GM11168 (cell line): ENCODE data around the gene NINJ2.

Experiments
- in situ Hi-C: fragments of 300-500 bp; cut with MboI; formaldehyde crosslinking; loops from one replicate; pipeline ENCODE4 v1.12.0; 2022; ENCODE audit warnings: low sequenced_read_pairs; ENCODE audit not compliant: unreplicated experiment

The NINJ2 gene

GRCh38 chr12:591167-592023, 71.8 kb downstream of the NINJ2 start:
- in situ Hi-C loops: no loop called here

- in situ Hi-C loops: no loop called here
These were observed 73.0 kb downstream of the NINJ2 start for GRCh38 chr12:590206-590750.

- in situ Hi-C loops: no loop called here
These were observed 74.6 kb downstream of the NINJ2 start for GRCh38 chr12:588646-589045.

- in situ Hi-C loops: no loop called here
These were observed 75.3 kb downstream of the NINJ2 start for GRCh38 chr12:588024-588322.

- in situ Hi-C loops: no loop called here
These were observed 75.9 kb downstream of the NINJ2 start for GRCh38 chr12:587132-588023.

GRCh38 chr12:586318-587071, 76.8 kb downstream of the NINJ2 start:
- in situ Hi-C loops: no loop called here

- in situ Hi-C loops: no loop called here
These were observed 77.9 kb downstream of the NINJ2 start for GRCh38 chr12:585062-586061.

GRCh38 chr12:583251-583869, 79.9 kb downstream of the NINJ2 start:
- in situ Hi-C loops: no loop called here

GRCh38 chr12:581746-582145, 81.5 kb downstream of the NINJ2 start:
- in situ Hi-C loops: no loop called here

GRCh38 chr12:581321-581720, 81.9 kb downstream of the NINJ2 start:
- in situ Hi-C loops: no loop called here

- in situ Hi-C loops: no loop called here
These were observed 82.4 kb downstream of the NINJ2 start for GRCh38 chr12:580813-581212.

- in situ Hi-C loops: loop anchor here (10.0 kb wide), 1 partner anchor 235 kb away; no protein-coding TSS in a partner anchor
These were observed 83.7 kb downstream of the NINJ2 start for GRCh38 chr12:579420-580110.

- in situ Hi-C loops: loop anchor here (10.0 kb wide), 1 partner anchor 236 kb away; no protein-coding TSS in a partner anchor
These were observed 84.4 kb downstream of the NINJ2 start for GRCh38 chr12:578748-579419.

- in situ Hi-C loops: loop anchor here (10.0 kb wide), 1 partner anchor 237 kb away; no protein-coding TSS in a partner anchor
These were observed 85.1 kb downstream of the NINJ2 start for GRCh38 chr12:577994-578747.

GRCh38 chr12:576615-577110, 86.6 kb downstream of the NINJ2 start:
- in situ Hi-C loops: loop anchor here (10.0 kb wide), 1 partner anchor 238 kb away; no protein-coding TSS in a partner anchor

GRCh38 chr12:575948-576614, 87.2 kb downstream of the NINJ2 start:
- in situ Hi-C loops: loop anchor here (10.0 kb wide), 1 partner anchor 239 kb away; no protein-coding TSS in a partner anchor
